Osteoblast (primary cell): ENCODE results near the gene UBE2Q2. TPM values are rescaled to one million over a fixed set of nuclear protein-coding genes. Genes with fewer than 3 reads are reported as not detected.

ENCODE experiments used
- DNase-seq: peaks from one replicate; pipeline ENCODE4 v3.0.0; 2011; ENCODE audit warnings: low spot score, mixed read lengths; ENCODE audit not compliant: insufficient read length; ENCODE audit errors: missing footprints
- H2AFZ ChIP-seq: 2 replicates; pipeline ENCODE4 v1.6.0; 2011; ENCODE audit warnings: mild to moderate bottlenecking, low read length
- H3K27ac ChIP-seq: 2 replicates; pipeline ENCODE4 v1.5.1; 2011; ENCODE audit warnings: mild to moderate bottlenecking, low read depth, low read length, moderate library complexity
- H3K27me3 ChIP-seq: 2 replicates; pipeline ENCODE4 v1.6.0; 2012; ENCODE audit warnings: mild to moderate bottlenecking, control low read depth, inconsistent platforms, low read length, moderate library complexity; ENCODE audit not compliant: insufficient read depth
- H3K36me3 ChIP-seq: 2 replicates; pipeline ENCODE4 v1.5.1; 2011; ENCODE audit warnings: mild to moderate bottlenecking, low read length, control low read depth, moderate library complexity; ENCODE audit not compliant: insufficient read depth
- H3K4me1 ChIP-seq: 2 replicates; pipeline ENCODE4 v1.5.1; 2011; ENCODE audit warnings: mild to moderate bottlenecking, low read length, control low read depth, moderate library complexity; ENCODE audit not compliant: insufficient read depth
- H3K4me2 ChIP-seq: 2 replicates; pipeline ENCODE4 v1.6.0; 2011; ENCODE audit warnings: mild to moderate bottlenecking, low read length; ENCODE audit not compliant: insufficient read depth
- H3K4me3 ChIP-seq: fragments of 200-600 bp; sonication (generic); 3 replicates; pipeline ENCODE4 v1.5.1; 2012; ENCODE audit warnings: mild to moderate bottlenecking, low read length, inconsistent platforms; ENCODE audit not compliant: insufficient read depth
- H3K79me2 ChIP-seq: 2 replicates; pipeline ENCODE4 v1.6.0; 2012; ENCODE audit warnings: mild to moderate bottlenecking, low read length, control low read depth, inconsistent platforms; ENCODE audit not compliant: insufficient read depth
- H3K9me3 ChIP-seq: 2 replicates; pipeline ENCODE4 v1.5.1; 2011; ENCODE audit warnings: low read depth, low read length, control low read depth
- H4K20me1 ChIP-seq: 2 replicates; pipeline ENCODE4 v1.6.0; 2012; ENCODE audit warnings: mild to moderate bottlenecking, low read length, control low read depth; ENCODE audit not compliant: insufficient read depth
- total RNA-seq: library from RNA; depleted of rRNA; stranded (reverse); fragments of >200 nt; gene quantifications from 2 replicates; pipeline ENCODE4 v1.2.3, GENCODE V29; 2012
- TF ChIP-seq, protein P1 (sequence below): IDR thresholded peaks from 2 replicates; pipeline ENCODE4 v1.5.1; 2011; ENCODE audit warnings: mild to moderate bottlenecking, low read depth, low read length, moderate library complexity; ENCODE audit errors: extremely low read depth

The UBE2Q2 gene
- total RNA-seq, 1 donor = 66.2 TPM

DNA sequence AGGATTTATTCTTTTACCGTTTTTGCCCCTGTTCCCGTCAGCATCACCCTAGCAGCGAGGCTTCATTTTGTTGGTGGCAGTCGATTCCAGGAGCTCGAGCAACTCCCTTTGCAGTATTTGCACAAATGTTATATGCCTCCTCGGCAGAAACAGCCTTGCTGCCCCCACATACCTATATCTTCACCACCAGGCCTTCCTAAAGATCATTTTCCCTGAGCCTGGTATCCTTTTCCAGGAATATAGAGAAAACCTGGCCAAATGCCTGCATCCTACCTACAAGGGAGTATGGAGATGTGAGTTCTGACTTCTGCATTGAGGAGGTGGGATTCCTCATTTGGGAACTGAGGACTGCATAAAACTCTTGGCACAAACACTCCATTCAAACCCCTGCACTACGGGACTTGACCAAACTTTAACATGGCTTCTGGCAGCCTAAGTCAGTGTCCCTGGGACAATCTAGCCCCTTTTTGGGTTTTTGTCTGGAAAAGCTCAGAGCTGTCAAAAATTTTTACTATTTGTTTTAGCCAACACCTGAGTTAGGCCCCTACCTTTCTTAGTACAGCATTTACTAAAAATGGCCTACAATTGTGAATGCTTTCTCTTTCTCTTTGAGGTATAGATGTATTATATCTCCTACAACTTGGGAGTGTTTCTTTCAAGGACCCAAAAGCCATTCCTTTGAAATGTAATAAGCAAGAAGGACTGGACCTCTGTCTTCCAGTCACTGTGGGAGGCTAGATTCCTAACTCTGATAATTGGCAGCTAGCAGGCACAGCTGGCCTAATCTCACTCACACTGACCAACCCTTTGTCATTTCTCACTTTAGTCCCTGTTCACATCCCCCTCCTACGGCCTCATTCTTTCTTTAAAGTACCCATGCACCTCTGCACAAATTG is 12.1 kb upstream of the UBE2Q2 start:
- H2AFZ ChIP-seq = peak overlapping the region; percentile 30
- H3K4me1 ChIP-seq = peaks cover under 1% of the 10 kb centered on the region
- no peaks in the 10 kb centered on the region for H3K9me3 ChIP-seq
- TF ChIP-seq, protein P1, sequence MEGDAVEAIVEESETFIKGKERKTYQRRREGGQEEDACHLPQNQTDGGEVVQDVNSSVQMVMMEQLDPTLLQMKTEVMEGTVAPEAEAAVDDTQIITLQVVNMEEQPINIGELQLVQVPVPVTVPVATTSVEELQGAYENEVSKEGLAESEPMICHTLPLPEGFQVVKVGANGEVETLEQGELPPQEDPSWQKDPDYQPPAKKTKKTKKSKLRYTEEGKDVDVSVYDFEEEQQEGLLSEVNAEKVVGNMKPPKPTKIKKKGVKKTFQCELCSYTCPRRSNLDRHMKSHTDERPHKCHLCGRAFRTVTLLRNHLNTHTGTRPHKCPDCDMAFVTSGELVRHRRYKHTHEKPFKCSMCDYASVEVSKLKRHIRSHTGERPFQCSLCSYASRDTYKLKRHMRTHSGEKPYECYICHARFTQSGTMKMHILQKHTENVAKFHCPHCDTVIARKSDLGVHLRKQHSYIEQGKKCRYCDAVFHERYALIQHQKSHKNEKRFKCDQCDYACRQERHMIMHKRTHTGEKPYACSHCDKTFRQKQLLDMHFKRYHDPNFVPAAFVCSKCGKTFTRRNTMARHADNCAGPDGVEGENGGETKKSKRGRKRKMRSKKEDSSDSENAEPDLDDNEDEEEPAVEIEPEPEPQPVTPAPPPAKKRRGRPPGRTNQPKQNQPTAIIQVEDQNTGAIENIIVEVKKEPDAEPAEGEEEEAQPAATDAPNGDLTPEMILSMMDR = no peak
- DNase-seq = no peak
- H3K4me3 ChIP-seq = no peak overlapping the region
- H3K36me3 ChIP-seq = no peaks in the 10 kb centered on the region
- H4K20me1 ChIP-seq = no peaks in the 10 kb centered on the region
- H3K4me2 ChIP-seq = no peak overlapping the region
- no peaks in the 10 kb centered on the region for H3K27me3 ChIP-seq
- H3K79me2 ChIP-seq = no peaks in the 10 kb centered on the region
- H3K27ac ChIP-seq = no peak overlapping the region

DNA sequence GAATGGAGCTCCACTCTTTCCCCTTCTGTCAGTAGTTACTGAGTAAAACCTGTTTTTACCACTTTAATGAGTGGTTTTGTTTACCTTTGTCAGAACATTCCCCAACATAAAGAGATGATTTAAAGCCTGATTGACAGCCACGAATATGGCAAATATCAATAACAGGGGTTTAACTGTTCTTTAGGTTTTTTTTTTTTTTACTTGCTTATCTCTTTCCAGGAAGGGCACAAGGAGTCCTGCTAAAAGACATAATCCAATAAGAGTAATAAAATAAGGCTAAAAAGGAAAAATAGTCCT is 11.5 kb upstream of the UBE2Q2 start:
- Histone ChIP-seq H2AFZ (peak overlapping the region; percentile 30), H3K27ac (no peak overlapping the region), H3K27me3 (no peaks in the 10 kb centered on the region), H3K4me3 (no peak overlapping the region), H3K4me2 (no peak overlapping the region), H3K36me3 (no peaks in the 10 kb centered on the region), H4K20me1 (no peaks in the 10 kb centered on the region), H3K79me2 (no peaks in the 10 kb centered on the region), H3K9me3 (no peaks in the 10 kb centered on the region), H3K4me1 (peaks cover 6% of the 10 kb centered on the region)
- TF ChIP-seq, protein P1 = no peak
- DNase-seq = no peak

DNA sequence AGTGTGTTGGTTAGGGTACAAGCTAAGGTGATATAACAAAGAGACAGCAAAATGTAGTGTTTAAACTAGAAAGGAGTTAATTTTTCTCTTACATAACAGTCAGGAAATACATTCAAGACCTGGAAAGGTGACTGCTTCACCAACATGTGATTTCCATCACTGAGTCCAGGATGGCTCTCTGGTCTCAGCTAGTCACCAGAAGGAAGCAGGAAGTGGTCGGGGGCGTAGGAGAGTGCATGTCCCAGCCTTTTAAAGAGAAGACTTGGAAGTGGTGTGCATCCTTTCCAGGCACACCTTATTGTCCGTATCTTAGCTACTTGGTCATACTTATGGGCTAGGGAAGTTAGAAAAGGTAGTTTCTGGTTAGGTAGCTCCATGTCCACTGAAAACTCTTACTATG is 11.1 kb upstream of the UBE2Q2 start:
- no peak overlapping the region for H2AFZ ChIP-seq
- peaks cover 9% of the 10 kb centered on the region for H3K4me1 ChIP-seq
- no peaks in the 10 kb centered on the region for H4K20me1 ChIP-seq
- H3K9me3 ChIP-seq = no peaks in the 10 kb centered on the region
- no peak for DNase-seq
- no peak overlapping the region for H3K27ac ChIP-seq
- no peaks in the 10 kb centered on the region for H3K27me3 ChIP-seq
- H3K4me3 ChIP-seq = no peak overlapping the region
- no peak overlapping the region for H3K4me2 ChIP-seq
- no peaks in the 10 kb centered on the region for H3K79me2 ChIP-seq
- TF ChIP-seq, protein P1 = no peak
- no peaks in the 10 kb centered on the region for H3K36me3 ChIP-seq

DNA sequence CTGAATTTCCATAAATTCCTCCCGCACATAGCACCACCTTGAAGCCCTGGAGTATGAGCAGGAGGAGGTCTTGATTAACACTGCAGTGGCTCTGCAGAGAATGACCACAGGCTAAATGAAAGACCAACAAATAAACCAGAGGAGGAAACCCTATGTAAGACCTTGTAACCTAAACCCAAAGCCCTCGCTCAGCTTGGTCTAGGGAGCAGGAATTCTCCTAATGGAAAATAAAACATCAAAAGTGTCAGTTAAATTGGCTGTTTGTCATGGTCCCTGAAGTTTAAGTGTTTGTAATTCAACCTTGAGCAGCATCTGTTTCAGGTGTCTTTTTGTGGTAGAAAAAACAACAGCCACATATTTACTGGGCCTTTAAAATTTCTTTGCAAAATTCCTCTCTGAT is 9.2 kb upstream of the UBE2Q2 start:
- no peak for DNase-seq
- Histone ChIP-seq H3K79me2 (no peaks in the 10 kb centered on the region), H3K27ac (no peak overlapping the region), H2AFZ (no peak overlapping the region), H3K4me3 (no peak overlapping the region), H3K9me3 (no peaks in the 10 kb centered on the region), H3K27me3 (no peaks in the 10 kb centered on the region), H4K20me1 (no peaks in the 10 kb centered on the region), H3K4me2 (no peak overlapping the region), H3K4me1 (peaks cover 10% of the 10 kb centered on the region), H3K36me3 (no peaks in the 10 kb centered on the region)
- TF ChIP-seq, protein P1 = no peak
